Measurements from ENCODE around the gene RRBP1.

RRBP1 gene

GRCh38 chr20:17650301-17651128 lies 31.5 kb downstream of the RRBP1 start:
- DNase-seq (ENCODE audit: low spot score) (no peak), FAIRE-seq (no peak)

- FAIRE-seq: no peak
- peak; percentile 41 for DNase-seq (ENCODE audit: low spot score)
Observed at GRCh38 chr20:17648791-17649730, 33.0 kb downstream of the RRBP1 start.

- FAIRE-seq (no peak), DNase-seq (ENCODE audit: low spot score) (no peak)
Observed at GRCh38 chr20:17648315-17648646, 33.8 kb downstream of the RRBP1 start.

- DNase-seq (ENCODE audit: low spot score) (no peak), FAIRE-seq (no peak)
Observed at GRCh38 chr20:17647391-17648314, 34.4 kb downstream of the RRBP1 start.

GRCh38 chr20:17646961-17647301 lies 35.1 kb downstream of the RRBP1 start:
- DNase-seq (ENCODE audit: low spot score) (no peak), FAIRE-seq (no peak)

GRCh38 chr20:17646209-17646960 lies 35.7 kb downstream of the RRBP1 start:
- DNase-seq (ENCODE audit: low spot score): no peak
- FAIRE-seq: no peak

- no peak for FAIRE-seq
Observed at GRCh38 chr20:17645546-17646208, 36.4 kb downstream of the RRBP1 start.

GRCh38 chr20:17645010-17645409 lies 37.0 kb downstream of the RRBP1 start:
- FAIRE-seq (no peak), DNase-seq (ENCODE audit: low spot score) (no peak)

More at GRCh38 chr20:17645546-17646208, 36.4 kb downstream of the RRBP1 start:
- DNase-seq (ENCODE audit: low spot score): no peak

GRCh38 chr20:17644451-17644850 lies 37.6 kb downstream of the RRBP1 start:
- DNase-seq (ENCODE audit: low spot score) (no peak), FAIRE-seq (no peak)

GRCh38 chr20:17643531-17644188 lies 38.4 kb downstream of the RRBP1 start:
- DNase-seq (ENCODE audit: low spot score): no peak
- no peak for FAIRE-seq

- no peak for FAIRE-seq
- DNase-seq (ENCODE audit: low spot score): no peak
Observed at GRCh38 chr20:17642404-17643269, 39.4 kb downstream of the RRBP1 start.

GRCh38 chr20:17641993-17642392 lies 40.0 kb downstream of the RRBP1 start:
- DNase-seq (ENCODE audit: low spot score): no peak
- no peak for FAIRE-seq

GRCh38 chr20:17641520-17641964 lies 40.5 kb downstream of the RRBP1 start:
- no peak for DNase-seq (ENCODE audit: low spot score)
- FAIRE-seq: no peak

GRCh38 chr20:17640875-17641378 lies 41.1 kb downstream of the RRBP1 start:
- no peak for FAIRE-seq
- no peak for DNase-seq (ENCODE audit: low spot score)

- DNase-seq (ENCODE audit: low spot score) (no peak), FAIRE-seq (no peak)
Observed at GRCh38 chr20:17640146-17640874, 41.7 kb downstream of the RRBP1 start.

- DNase-seq (ENCODE audit: low spot score) (no peak), FAIRE-seq (no peak)
Observed at GRCh38 chr20:17638835-17639407, 43.1 kb downstream of the RRBP1 start.

- FAIRE-seq (no peak), DNase-seq (ENCODE audit: low spot score) (no peak)
Observed at GRCh38 chr20:17637985-17638640, 43.9 kb downstream of the RRBP1 start.
